ENCODE measurements around the gene FAM32A.

Gene FAM32A

DNA sequence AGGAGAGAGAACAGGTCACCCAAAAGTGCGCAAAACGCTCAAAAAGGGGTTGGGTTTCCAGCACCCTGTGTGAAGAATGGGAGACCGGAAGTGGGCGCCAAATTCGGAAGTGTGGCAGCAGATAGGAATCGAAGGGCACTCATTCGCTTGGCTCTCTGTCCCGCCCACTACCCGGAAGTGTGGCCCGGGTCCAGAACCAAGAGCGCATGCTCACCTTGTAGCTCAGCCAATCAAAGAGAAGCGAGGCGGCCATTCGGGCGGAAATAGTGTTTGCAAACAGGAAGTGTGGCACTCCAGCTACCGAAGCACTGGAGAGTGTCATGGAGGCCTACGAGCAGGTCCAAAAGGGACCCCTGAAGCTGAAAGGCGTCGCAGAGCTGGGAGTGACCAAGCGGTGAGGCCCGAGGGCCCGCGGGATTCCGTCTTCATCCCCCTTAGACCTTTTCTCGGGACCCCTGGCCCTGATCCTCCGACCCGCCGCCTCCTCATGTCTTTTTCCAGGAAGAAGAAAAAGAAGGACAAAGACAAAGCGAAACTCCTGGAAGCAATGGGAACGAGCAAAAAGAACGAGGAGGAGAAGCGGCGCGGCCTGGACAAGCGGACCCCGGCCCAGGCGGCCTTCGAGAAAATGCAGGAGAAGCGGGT lies at the start of gene FAM32A:
Gene FAM32A, plus strand, starts transcription at position 288 of the 645 bp plus-strand sequence. Its CDS starts 33 bp downstream, at position 321.
- peak; percentile 99 to 100 for DNase-seq
- intact Hi-C loops (cut with DNase I; ENCODE audit: low total_unique reads): loop anchor here (10.0 kb wide), 1 partner anchor 70 kb away; the partner anchor contains the start of gene RAB8A
- Histone ChIP-seq H3K27ac (peak within 1 kb of the TSS; percentile 82 to 95), H3K9me3 (no peaks in the 10 kb centered on the region), H3K4me1 (peaks cover 0 to 28% (median 18%) of the 10 kb centered on the region in 4 donors), H3K4me3 (peak within 1 kb of the TSS; percentile 73 to 100), H3K36me3 (peaks cover 6 to 29% (median 12%) of the 10 kb centered on the region in 3 donors), H3K27me3 (no peaks in the 10 kb centered on the region)
- TF ChIP-seq, protein P1, sequence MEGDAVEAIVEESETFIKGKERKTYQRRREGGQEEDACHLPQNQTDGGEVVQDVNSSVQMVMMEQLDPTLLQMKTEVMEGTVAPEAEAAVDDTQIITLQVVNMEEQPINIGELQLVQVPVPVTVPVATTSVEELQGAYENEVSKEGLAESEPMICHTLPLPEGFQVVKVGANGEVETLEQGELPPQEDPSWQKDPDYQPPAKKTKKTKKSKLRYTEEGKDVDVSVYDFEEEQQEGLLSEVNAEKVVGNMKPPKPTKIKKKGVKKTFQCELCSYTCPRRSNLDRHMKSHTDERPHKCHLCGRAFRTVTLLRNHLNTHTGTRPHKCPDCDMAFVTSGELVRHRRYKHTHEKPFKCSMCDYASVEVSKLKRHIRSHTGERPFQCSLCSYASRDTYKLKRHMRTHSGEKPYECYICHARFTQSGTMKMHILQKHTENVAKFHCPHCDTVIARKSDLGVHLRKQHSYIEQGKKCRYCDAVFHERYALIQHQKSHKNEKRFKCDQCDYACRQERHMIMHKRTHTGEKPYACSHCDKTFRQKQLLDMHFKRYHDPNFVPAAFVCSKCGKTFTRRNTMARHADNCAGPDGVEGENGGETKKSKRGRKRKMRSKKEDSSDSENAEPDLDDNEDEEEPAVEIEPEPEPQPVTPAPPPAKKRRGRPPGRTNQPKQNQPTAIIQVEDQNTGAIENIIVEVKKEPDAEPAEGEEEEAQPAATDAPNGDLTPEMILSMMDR (IDR thresholded peaks at IDR 0.05): peak; percentile 26 to 29

DNA sequence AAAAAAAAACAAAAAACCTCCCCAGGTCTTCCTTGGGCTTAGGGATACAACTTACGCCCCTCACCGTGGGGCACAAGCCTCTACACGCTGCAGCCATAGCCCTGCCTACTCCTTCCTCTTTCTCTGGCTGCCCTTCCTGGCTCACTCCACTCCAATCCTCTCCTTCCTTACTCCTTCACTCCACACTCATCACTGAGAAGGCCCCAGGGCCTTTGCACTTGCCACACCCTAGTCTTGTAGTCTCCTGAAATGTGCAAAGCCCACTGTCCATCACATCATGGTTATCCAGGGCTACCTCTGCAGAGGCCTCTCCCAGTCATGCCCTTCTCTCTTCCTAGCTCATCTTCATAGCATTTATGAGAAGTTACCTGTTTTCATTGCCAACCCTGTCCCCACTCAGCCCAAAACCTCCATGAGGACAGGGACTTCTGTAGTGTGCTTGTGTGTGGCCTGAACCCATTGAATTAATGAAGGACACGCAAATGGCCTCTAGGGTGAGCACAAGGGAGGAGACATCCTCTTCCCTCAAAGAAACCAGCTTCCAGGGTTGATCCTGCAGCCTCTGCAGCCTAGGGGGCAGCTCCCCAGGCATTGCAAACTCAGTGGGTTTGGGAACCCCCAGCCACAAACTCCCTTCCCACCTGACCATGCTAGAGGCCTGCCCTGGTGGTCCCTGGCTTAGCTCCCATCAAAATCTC lies 49.6 kb upstream of the FAM32A start:
- H3K36me3 ChIP-seq: peaks cover 30 to 40% (median 34%) of the 10 kb centered on the region in 3 donors
- no peaks in the 10 kb centered on the region for H3K4me1 ChIP-seq
- intact Hi-C loops (cut with DNase I; ENCODE audit: low total_unique reads): no loop called here
- no peak overlapping the region for H3K4me3 ChIP-seq
- H3K27me3 ChIP-seq: no peaks in the 10 kb centered on the region
- H3K27ac ChIP-seq: no peak overlapping the region
- TF ChIP-seq, protein P1 (IDR thresholded peaks at IDR 0.05): no peak
- DNase-seq: no peak
- no peaks in the 10 kb centered on the region for H3K9me3 ChIP-seq

DNA sequence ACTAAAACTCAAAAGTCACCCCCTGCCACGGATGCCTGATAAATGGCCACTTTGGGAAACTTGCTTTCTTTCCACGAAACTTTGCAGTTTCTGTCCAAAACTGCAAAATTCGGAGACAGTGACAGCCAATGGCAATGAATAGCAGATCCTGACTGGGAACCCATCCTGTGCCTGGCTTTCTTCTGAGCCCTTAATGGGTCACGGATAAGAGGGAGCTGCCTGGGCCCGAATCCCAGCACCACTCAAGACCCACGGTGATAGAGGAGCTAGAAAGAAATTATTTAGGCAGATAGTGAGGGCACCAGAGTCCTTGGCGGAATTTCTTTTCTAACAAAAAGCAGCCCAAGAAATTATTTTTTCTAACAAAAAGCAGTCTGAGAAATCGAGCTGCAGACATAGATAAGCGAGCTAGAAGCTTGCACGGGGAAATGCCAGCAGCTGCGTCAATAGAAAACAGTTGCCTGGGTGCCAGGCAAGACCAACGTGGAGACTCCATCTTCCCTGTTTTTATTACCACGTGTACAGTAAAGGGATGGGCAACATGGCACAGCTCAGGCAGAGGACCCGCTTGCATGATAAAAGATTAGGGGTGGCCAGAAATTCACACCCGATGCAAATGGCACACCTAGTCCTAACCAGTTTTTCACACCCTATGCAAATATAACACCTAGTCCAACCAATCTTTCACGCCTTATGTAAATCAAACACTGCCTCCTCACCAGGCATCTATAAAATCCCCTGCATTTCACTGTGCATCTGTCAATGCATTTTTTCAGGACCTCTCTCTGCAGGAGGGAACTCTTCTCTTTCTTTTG lies 48.8 kb upstream of the FAM32A start:
- TF ChIP-seq, protein P1 (IDR thresholded peaks at IDR 0.05): no peak
- Histone ChIP-seq H3K9me3 (no peaks in the 10 kb centered on the region), H3K4me3 (no peak overlapping the region), H3K27ac (no peak overlapping the region), H3K27me3 (no peaks in the 10 kb centered on the region), H3K4me1 (no peaks in the 10 kb centered on the region), H3K36me3 (peaks cover 23 to 33% (median 26%) of the 10 kb centered on the region in 3 donors)
- DNase-seq: no peak
- intact Hi-C loops (cut with DNase I; ENCODE audit: low total_unique reads): no loop called here

DNA sequence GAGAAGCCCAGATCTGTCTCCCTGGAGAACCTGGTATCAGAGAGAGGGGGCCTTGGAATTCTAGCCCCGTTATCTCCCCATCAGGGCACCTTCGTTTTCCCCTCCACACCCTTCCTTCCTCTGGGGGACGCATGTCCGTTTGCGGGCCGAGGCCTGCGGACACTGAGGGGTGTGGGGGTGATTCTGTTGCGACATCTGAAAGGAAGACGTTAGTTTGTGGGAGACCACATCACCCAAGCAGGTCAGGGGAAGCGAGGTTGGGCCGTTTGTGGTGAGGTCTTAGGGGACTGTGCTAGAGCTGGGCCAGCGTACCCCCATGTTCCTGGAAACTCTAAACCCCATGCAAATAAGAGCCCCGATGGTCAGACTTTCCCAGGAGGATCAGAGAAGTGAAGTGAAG lies 45.5 kb upstream of the FAM32A start:
- intact Hi-C loops (cut with DNase I; ENCODE audit: low total_unique reads): no loop called here
- H3K27ac ChIP-seq: no peak overlapping the region
- H3K4me1 ChIP-seq: no peaks in the 10 kb centered on the region
- DNase-seq: no peak
- H3K27me3 ChIP-seq: peaks cover 0 to 12% of the 10 kb centered on the region in 2 donors
- no peak overlapping the region for H3K4me3 ChIP-seq
- TF ChIP-seq, protein P1 (IDR thresholded peaks at IDR 0.05): no peak
- no peaks in the 10 kb centered on the region for H3K9me3 ChIP-seq
- no peaks in the 10 kb centered on the region for H3K36me3 ChIP-seq

DNA sequence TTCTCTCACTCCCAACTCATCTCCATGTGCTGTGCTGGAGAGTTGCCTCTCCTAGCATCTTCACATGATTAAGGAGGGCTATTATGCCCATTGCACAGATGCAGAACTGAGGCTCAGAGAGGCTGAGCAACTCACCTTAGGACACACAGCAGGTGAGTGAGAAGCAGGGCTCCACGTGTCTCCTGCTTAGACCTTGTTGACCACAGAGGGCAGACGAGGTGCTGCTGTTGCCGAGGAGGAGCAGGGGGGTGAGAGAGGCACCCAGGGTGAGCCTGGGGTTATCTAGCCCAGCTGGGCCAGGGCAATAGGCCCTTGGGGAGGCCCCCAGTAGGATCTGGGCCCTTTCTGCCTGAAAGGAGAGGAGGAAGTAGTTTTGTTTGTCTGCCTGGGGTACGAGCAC lies 44.2 kb upstream of the FAM32A start:
- H3K9me3 ChIP-seq: no peaks in the 10 kb centered on the region
- DNase-seq: no peak
- H3K4me3 ChIP-seq: no peak overlapping the region
- no peaks in the 10 kb centered on the region for H3K36me3 ChIP-seq
- TF ChIP-seq, protein P1 (IDR thresholded peaks at IDR 0.05): no peak
- intact Hi-C loops (cut with DNase I; ENCODE audit: low total_unique reads): no loop called here
- H3K4me1 ChIP-seq: no peaks in the 10 kb centered on the region
- no peak overlapping the region for H3K27ac ChIP-seq
- peaks cover 0 to 15% of the 10 kb centered on the region in 2 donors for H3K27me3 ChIP-seq

Measured in tibial artery (tissue), 4 donors.